H1 (cell line): Measurements from ENCODE around the gene CNOT6.

Source experiments
- CHD2 ChIP-seq: IDR thresholded peaks from 2 replicates; pipeline ENCODE4 v1.6.1; 2012; ENCODE audit warnings: low read length, improper control_type of control experiment
- KDM1A ChIP-seq: fragments of 200-600, 300-600 bp; sonication (generic); IDR thresholded peaks from 2 replicates; pipeline ENCODE4 v1.7.1; 2016; ENCODE audit warnings: mild to moderate bottlenecking, low read length, borderline replicate concordance
- NANOG ChIP-seq: IDR thresholded peaks from 2 replicates; pipeline ENCODE4 v1.6.1; 2011; ENCODE audit warnings: low read length, low read depth, mild to moderate bottlenecking, inconsistent platforms; ENCODE audit not compliant: insufficient read depth, poor library complexity, severe bottlenecking
- POLR2A ChIP-seq, 2 experiments: IDR thresholded peaks; 1 replicate in 1 of 2; 2 replicates in 1 of 2; pipeline ENCODE4 v1.6.1; 2011; ENCODE audit warnings: low read depth in 2 of 2, low read length in 2 of 2, mild to moderate bottlenecking in 2 of 2; ENCODE audit errors: control extremely low read depth in 1 of 2
- SP2 ChIP-seq: IDR thresholded peaks from 2 replicates; pipeline ENCODE4 v1.6.1; 2012; ENCODE audit warnings: mild to moderate bottlenecking, low read length, inconsistent platforms
- TF ChIP-seq, protein P1 (sequence below), 3 experiments: IDR thresholded peaks; 1 replicate in 2 of 3; 2 replicates in 1 of 3; pipeline versions ENCODE4 v1.5.1 to v1.6.1; 2011; ENCODE audit warnings: low read length in 3 of 3, mild to moderate bottlenecking in 3 of 3, inconsistent platforms in 2 of 3, low read depth in 1 of 3, moderate library complexity in 1 of 3; ENCODE audit not compliant: insufficient read depth in 1 of 3; ENCODE audit errors: control extremely low read depth in 1 of 3

DNA sequence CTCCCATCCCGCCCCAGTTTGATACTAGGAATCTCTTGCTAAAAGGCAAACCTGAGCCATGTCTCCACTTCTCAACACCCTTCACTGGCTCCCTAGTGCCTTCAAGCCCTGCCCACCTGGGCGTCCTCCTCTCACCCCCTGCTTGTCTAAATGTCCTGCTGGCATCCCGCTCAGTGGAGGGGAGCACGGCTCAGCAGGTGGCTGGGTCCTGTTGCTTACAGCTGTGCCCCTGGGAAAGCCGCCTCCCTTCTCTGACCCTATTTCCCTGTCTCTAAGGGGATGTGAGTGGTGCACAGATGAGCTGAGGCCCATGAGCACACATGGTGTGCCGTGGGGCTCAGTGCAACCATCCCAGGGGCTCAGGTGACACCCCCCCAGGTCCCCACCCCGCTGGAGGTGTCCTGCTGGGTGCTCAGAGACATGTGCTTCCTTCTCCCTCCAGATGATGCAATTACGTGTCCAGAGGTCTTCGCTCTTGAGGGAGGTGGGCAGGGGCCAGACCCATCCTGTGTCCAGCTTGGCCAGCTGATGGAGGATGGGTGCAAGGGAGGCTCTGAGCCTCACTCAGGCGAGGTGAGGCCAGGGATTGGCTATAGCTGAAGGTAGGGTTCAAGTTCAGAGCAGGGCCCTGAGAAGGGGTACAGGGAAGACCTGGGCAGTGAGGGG lies 131.1 kb downstream of the CNOT6 start:
- TF ChIP-seq SP2 (no peak), CHD2 (no peak), KDM1A (no peak), NANOG (no peak), POLR2A (IDR thresholded peaks at IDR 0.05; ENCODE audit: control extremely low read depth in 1 of 2, low read depth in 2 of 2, low read length in 2 of 2) (no peak)
- TF ChIP-seq, protein P1, sequence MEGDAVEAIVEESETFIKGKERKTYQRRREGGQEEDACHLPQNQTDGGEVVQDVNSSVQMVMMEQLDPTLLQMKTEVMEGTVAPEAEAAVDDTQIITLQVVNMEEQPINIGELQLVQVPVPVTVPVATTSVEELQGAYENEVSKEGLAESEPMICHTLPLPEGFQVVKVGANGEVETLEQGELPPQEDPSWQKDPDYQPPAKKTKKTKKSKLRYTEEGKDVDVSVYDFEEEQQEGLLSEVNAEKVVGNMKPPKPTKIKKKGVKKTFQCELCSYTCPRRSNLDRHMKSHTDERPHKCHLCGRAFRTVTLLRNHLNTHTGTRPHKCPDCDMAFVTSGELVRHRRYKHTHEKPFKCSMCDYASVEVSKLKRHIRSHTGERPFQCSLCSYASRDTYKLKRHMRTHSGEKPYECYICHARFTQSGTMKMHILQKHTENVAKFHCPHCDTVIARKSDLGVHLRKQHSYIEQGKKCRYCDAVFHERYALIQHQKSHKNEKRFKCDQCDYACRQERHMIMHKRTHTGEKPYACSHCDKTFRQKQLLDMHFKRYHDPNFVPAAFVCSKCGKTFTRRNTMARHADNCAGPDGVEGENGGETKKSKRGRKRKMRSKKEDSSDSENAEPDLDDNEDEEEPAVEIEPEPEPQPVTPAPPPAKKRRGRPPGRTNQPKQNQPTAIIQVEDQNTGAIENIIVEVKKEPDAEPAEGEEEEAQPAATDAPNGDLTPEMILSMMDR (IDR thresholded peaks at IDR 0.05; ENCODE audit: control extremely low read depth in 1 of 3, insufficient read depth in 1 of 3, low read depth in 1 of 3, low read length in 3 of 3): no peak
